Natural killer cell (primary cell): ENCODE data around the gene ARF1. TPM values are rescaled to one million over a fixed set of nuclear protein-coding genes. Genes with fewer than 3 reads are reported as not detected.

Source experiments
- ATAC-seq, 3 donors: fragments of 150-1000 bp in 2 of 3; fragments of 200-7000 bp in 1 of 3; cut with Tn5 transposase; 1 replicate in 1 of 3; 2 replicates in 2 of 3; pipeline ENCODE4 v1.10.0; 2021; ENCODE audit warnings: mild to moderate bottlenecking in 2 of 3, moderate library complexity in 2 of 3
- DNase-seq, 2 donors: peaks; one replicate each; pipeline versions ENCODE4 v3.0.0 to v3.0.0-alpha.2; 2013 to 2021; ENCODE audit warnings: mixed read lengths in 1 of 2
- H3K27ac ChIP-seq: one replicate; pipeline ENCODE4 v1.5.1; 2013; ENCODE audit warnings: mild to moderate bottlenecking, low read length
- H3K27me3 ChIP-seq: one replicate; pipeline ENCODE4 v1.6.1; 2013; ENCODE audit warnings: low read length; ENCODE audit not compliant: control insufficient read depth, insufficient read depth
- H3K36me3 ChIP-seq: one replicate; pipeline ENCODE4 v1.6.1; 2013; ENCODE audit warnings: low read length; ENCODE audit not compliant: control insufficient read depth, insufficient read depth
- H3K4me1 ChIP-seq: one replicate; pipeline ENCODE4 v1.6.1; 2013; ENCODE audit warnings: low read length; ENCODE audit not compliant: control insufficient read depth, insufficient read depth
- H3K4me3 ChIP-seq: one replicate; pipeline ENCODE4 v1.5.1; 2013; ENCODE audit warnings: low read length
- H3K9me3 ChIP-seq: one replicate; pipeline ENCODE4 v1.6.1; 2013; ENCODE audit warnings: low read length; ENCODE audit not compliant: control insufficient read depth, insufficient read depth
- H3K27ac Mint-ChIP-seq, 2 donors: one replicate each; pipeline ENCODE4 v1.8.0; 2022; ENCODE audit warnings: mild to moderate bottlenecking in 2 of 2, mixed read lengths in 2 of 2, moderate library complexity in 1 of 2
- H3K27me3 Mint-ChIP-seq, 2 donors: one replicate each; pipeline ENCODE4 v1.8.0; 2022; ENCODE audit warnings: low read depth in 2 of 2, mixed read lengths in 2 of 2
- H3K36me3 Mint-ChIP-seq: one replicate; pipeline ENCODE4 v1.8.0; 2022; ENCODE audit warnings: mixed read lengths
- H3K4me1 Mint-ChIP-seq, 2 donors: one replicate each; pipeline ENCODE4 v1.8.0; 2022; ENCODE audit warnings: mixed read lengths in 2 of 2
- H3K4me3 Mint-ChIP-seq: one replicate; pipeline ENCODE4 v1.8.0; 2022; ENCODE audit warnings: mild to moderate bottlenecking, moderate library complexity, mixed read lengths
- H3K9me3 Mint-ChIP-seq, 2 donors: one replicate each; pipeline ENCODE4 v1.8.0; 2022; ENCODE audit warnings: mixed read lengths in 2 of 2
- WGBS: methylation state at CpG from one replicate; pipeline ENCODE4 v1.1.7; 2013; ENCODE audit warnings: missing lambda C conversion rate; ENCODE audit not compliant: insufficient coverage; 5-methylcytosine and 5-hydroxymethylcytosine counted together
- intact Hi-C: fragments of 100-400 bp; cut with micrococcal nuclease; formaldehyde crosslinking; loops from one replicate; pipeline ENCODE4 v1.14.2; 2022
- total RNA-seq, 4 donors: library from RNA; stranded (reverse); fragments of 120-200 nt in 1 of 4; gene quantifications; one replicate each; pipeline versions ENCODE4 v1.2.3 to v1.2.4, GENCODE V29; 2013 to 2022
- TF ChIP-seq, protein P1 (sequence below): fragments of 200-600 bp; IDR thresholded peaks from one replicate; pipeline ENCODE4 v1.8.0; 2022; ENCODE audit warnings: antibody characterized with exemption

The ARF1 gene
- total RNA-seq, 3 donors from 2014 or later (not counting 1 experiment from before 2014, with no cell fraction given) = 368 to 427 (median 424) TPM

DNA sequence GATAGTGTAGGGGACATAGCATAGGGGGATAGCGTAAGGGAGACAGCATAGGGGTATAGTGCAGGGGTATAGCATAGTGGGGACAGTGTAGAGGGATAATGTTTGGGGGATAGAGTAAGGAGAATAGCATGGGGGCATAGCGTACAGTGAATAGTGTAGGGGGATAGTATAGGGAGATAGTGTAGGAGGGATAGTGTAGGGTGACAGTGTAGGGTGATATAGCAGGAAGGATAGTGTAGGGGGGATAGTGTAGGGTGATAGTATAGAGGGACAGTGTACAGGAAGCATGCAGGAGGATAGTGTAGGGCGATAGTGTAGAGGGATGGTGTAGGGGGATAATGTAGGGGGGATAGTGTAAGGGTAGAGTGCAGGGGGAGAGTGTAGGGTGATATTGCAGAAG, 11.7 kb upstream of the ARF1 start:
- Mint-ChIP-seq H3K27me3 (peaks cover 8 to 10% of the 10 kb centered on the region in 2 donors), H3K4me1 (peaks cover 0 to 4% of the 10 kb centered on the region in 2 donors), H3K9me3 (no peaks in the 10 kb centered on the region), H3K27ac (no peak overlapping the region), H3K4me3 (no peak overlapping the region), H3K36me3 (no peaks in the 10 kb centered on the region)
- no peak overlapping the region for H3K27ac ChIP-seq
- intact Hi-C loops = no loop called here
- peaks cover 4% of the 10 kb centered on the region for H3K27me3 ChIP-seq
- DNase-seq = no peak
- no peaks in the 10 kb centered on the region for H3K4me1 ChIP-seq
- ATAC-seq = peak in 1 of 3 donors; percentile 20
- 74% methylated on average over 3 of the region's 3 CpGs for WGBS
- H3K4me3 ChIP-seq = no peak overlapping the region
- H3K9me3 ChIP-seq = no peaks in the 10 kb centered on the region
- H3K36me3 ChIP-seq = no peaks in the 10 kb centered on the region
- TF ChIP-seq, protein P1, sequence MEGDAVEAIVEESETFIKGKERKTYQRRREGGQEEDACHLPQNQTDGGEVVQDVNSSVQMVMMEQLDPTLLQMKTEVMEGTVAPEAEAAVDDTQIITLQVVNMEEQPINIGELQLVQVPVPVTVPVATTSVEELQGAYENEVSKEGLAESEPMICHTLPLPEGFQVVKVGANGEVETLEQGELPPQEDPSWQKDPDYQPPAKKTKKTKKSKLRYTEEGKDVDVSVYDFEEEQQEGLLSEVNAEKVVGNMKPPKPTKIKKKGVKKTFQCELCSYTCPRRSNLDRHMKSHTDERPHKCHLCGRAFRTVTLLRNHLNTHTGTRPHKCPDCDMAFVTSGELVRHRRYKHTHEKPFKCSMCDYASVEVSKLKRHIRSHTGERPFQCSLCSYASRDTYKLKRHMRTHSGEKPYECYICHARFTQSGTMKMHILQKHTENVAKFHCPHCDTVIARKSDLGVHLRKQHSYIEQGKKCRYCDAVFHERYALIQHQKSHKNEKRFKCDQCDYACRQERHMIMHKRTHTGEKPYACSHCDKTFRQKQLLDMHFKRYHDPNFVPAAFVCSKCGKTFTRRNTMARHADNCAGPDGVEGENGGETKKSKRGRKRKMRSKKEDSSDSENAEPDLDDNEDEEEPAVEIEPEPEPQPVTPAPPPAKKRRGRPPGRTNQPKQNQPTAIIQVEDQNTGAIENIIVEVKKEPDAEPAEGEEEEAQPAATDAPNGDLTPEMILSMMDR = no peak

DNA sequence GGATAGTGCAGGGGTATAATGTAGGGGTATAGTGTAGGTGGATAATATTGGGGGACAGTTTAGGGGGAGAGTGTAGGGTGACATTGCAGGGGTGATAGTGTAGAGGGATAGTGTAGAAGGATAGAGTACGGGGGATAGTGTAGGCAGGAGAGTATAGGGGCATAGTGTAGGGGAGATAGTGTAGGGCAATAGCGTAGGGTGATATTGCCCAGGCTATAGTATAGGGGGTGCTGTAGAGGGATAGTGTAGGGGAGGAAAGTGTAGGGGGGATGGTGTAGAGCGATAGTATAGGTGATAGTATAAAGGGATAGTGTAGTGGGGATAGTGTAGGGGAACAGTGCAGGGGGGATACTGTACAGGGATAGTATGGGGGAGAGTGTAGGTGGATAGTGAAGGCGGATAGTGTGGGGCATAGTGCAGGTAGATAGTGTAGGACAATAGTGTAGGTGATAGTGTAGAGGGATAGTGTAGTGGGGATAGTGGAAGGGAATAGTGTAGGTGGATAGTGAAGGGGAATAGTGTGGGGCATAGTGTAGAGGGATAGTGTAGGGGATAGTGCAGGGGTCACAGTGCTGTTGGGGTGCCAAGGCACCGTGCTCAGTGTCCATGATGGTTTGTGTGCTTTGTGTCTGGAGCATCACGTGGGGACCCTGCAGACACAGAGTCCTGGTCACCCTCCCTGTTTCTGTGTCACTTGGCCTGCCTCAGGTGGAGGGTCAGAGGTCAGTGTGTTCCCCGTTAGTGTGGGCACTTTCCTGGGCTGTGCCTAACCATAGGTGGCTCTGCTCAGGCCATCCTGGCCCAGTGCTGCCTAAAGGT, 10.5 kb upstream of the ARF1 start:
- H3K27ac ChIP-seq = no peak overlapping the region
- 64% methylated on average over 7 of the region's 7 CpGs for WGBS
- no peak overlapping the region for H3K4me3 ChIP-seq
- H3K4me1 ChIP-seq = no peaks in the 10 kb centered on the region
- no peaks in the 10 kb centered on the region for H3K36me3 Mint-ChIP-seq
- TF ChIP-seq, protein P1 = no peak
- intact Hi-C loops = no loop called here
- no peaks in the 10 kb centered on the region for H3K9me3 Mint-ChIP-seq
- no peak for DNase-seq
- H3K27ac Mint-ChIP-seq = no peak overlapping the region
- H3K36me3 ChIP-seq = no peaks in the 10 kb centered on the region
- no peaks in the 10 kb centered on the region for H3K9me3 ChIP-seq
- peak in 2 of 3 donors; percentile 25 to 43 for ATAC-seq
- H3K4me1 Mint-ChIP-seq = peaks cover 0 to 4% of the 10 kb centered on the region in 2 donors
- H3K27me3 ChIP-seq = no peaks in the 10 kb centered on the region
- no peak overlapping the region for H3K4me3 Mint-ChIP-seq
- peaks cover 0 to 5% of the 10 kb centered on the region in 2 donors for H3K27me3 Mint-ChIP-seq

DNA sequence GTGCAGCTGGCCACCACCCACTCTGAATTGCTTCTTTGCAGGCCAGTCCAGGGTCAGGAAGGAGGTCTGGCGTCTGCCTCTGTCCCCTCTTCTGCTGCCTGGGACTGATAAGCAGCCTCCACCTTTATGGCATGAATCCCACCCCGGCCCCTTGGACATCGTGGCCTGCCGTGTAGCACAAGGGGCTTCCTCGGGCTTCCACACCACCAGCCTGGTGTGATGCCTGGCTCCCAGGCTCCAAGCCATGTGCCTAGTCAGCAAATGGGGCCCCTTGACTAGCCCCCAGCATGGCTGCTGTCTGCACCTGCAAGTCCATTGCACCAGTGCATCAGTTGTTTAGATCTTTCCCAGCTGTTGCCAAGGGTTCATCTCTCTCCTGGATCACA, 9.9 kb upstream of the ARF1 start:
- Mint-ChIP-seq H3K27me3 (peaks cover 0 to 3% of the 10 kb centered on the region in 2 donors), H3K36me3 (no peaks in the 10 kb centered on the region), H3K4me3 (no peak overlapping the region), H3K9me3 (no peaks in the 10 kb centered on the region), H3K4me1 (peaks cover 0 to 4% of the 10 kb centered on the region in 2 donors), H3K27ac (no peak overlapping the region)
- intact Hi-C loops = no loop called here
- Histone ChIP-seq H3K4me3 (no peak overlapping the region), H3K27me3 (no peaks in the 10 kb centered on the region), H3K9me3 (no peaks in the 10 kb centered on the region), H3K27ac (no peak overlapping the region), H3K4me1 (no peaks in the 10 kb centered on the region), H3K36me3 (no peaks in the 10 kb centered on the region)
- DNase-seq (no peak), ATAC-seq (no peak)
- TF ChIP-seq, protein P1 = no peak
- 64% methylated on average over 5 of the region's 5 CpGs for WGBS
